GM12878 (cell line): Measurements from ENCODE around the gene RAI14. TPM values are rescaled to one million over a fixed set of nuclear protein-coding genes. Genes with fewer than 3 reads are reported as not detected.

Experiments used
- ATAC-seq: fragments of 200-7000 bp; cut with Tn5 transposase; 3 replicates; pipeline ENCODE4 v1.9.1; 2020; ENCODE audit warnings: mild to moderate bottlenecking, moderate library complexity
- BruUV-seq: library from RNA; stranded (reverse); fragments of 400-500 nt; replicated peaks from 2 replicates; lab custom pipeline; 2021; lab: Mats Ljungman, UMichigan
- CTCF ChIA-PET: fragments of 300-600 bp; sonication (Branson Sonifier 250); formaldehyde crosslinking; extraction: SDS; loops from one replicate; lab custom pipeline; 2021; ENCODE audit warnings: inconsistent platforms; lab: Yijun Ruan, JAX
- POLR2A ChIA-PET: fragments of 350-600 bp; formaldehyde crosslinking; extraction: SDS; loops from one replicate; lab custom pipeline; 2021; ENCODE audit warnings: inconsistent platforms; lab: Charles Lee
- RAD21 ChIA-PET: fragments of 300-600 bp; sonication (Branson Sonifier 250); formaldehyde crosslinking; loops from one replicate; lab custom pipeline; 2023; ENCODE audit warnings: antibody characterized with exemption; ENCODE audit not compliant: unreplicated experiment; lab: Charles Lee
- SMC1A ChIA-PET: fragments of 300-600 bp; sonication (Branson Sonifier 250); formaldehyde crosslinking; loops from one replicate; lab custom pipeline; 2023; ENCODE audit not compliant: unreplicated experiment, uncharacterized antibody; lab: Charles Lee
- DNase-seq: peaks from one replicate; pipeline ENCODE4 v3.0.0-alpha.2; 2011; ENCODE audit warnings: low read depth, low spot score
- FAIRE-seq: peaks from 3 replicates; lab custom pipeline; 2011; peaks lifted over from hg19 to GRCh38; lab: Jason Lieb, UNC
- H2AFZ ChIP-seq: 2 replicates; pipeline ENCODE4 v1.6.0; 2011; ENCODE audit warnings: low read depth, low read length, control low read depth; ENCODE audit not compliant: control insufficient read depth
- H3K27ac ChIP-seq: 2 replicates; pipeline ENCODE4 v1.5.1; 2011; ENCODE audit warnings: control low read depth; ENCODE audit not compliant: control insufficient read depth, insufficient read depth
- H3K27me3 ChIP-seq, 2 experiments: replicated peaks in 1 of 2; 2 replicates each; pipeline versions ENCODE4 v1.6.0 to v1.6.1; 2011; ENCODE audit warnings: low read length in 1 of 2; ENCODE audit not compliant: control insufficient read depth in 2 of 2, insufficient read depth in 2 of 2
- H3K36me3 ChIP-seq, 2 experiments: 2 replicates each; pipeline ENCODE4 v1.5.1; 2011; ENCODE audit warnings: low read length in 1 of 2; ENCODE audit not compliant: control insufficient read depth in 2 of 2, insufficient read depth in 2 of 2
- H3K4me1 ChIP-seq: 2 replicates; pipeline ENCODE4 v1.6.1; 2011; ENCODE audit warnings: mild to moderate bottlenecking, low read length, moderate library complexity, mixed read lengths; ENCODE audit not compliant: control insufficient read depth, insufficient read depth
- H3K4me2 ChIP-seq: 2 replicates; pipeline ENCODE4 v1.6.0; 2011; ENCODE audit warnings: control low read depth; ENCODE audit not compliant: control insufficient read depth, insufficient read depth
- H3K4me3 ChIP-seq: fragments of 200-600 bp; sonication (generic); 2 replicates; pipeline ENCODE4 v1.5.1; 2016
- H3K79me2 ChIP-seq: 2 replicates; pipeline ENCODE4 v1.6.0; 2011; ENCODE audit warnings: low read length; ENCODE audit not compliant: control insufficient read depth, insufficient read depth
- H3K9ac ChIP-seq: 2 replicates; pipeline ENCODE4 v1.8.0; 2011; ENCODE audit warnings: low read length, control low read depth, mixed read lengths; ENCODE audit not compliant: control insufficient read depth, insufficient read depth
- H3K9me3 ChIP-seq: replicated peaks from 3 replicates; pipeline ENCODE4 v1.5.1; 2011; ENCODE audit warnings: mild to moderate bottlenecking, low read length; ENCODE audit not compliant: control insufficient read depth, insufficient read depth
- H4K20me1 ChIP-seq: 2 replicates; pipeline ENCODE4 v1.6.0; 2011; ENCODE audit not compliant: control insufficient read depth, insufficient read depth
- ATF7 ChIP-seq: fragments of 450-650 bp; IDR thresholded peaks from 2 replicates; pipeline ENCODE4 v1.6.1; 2016; ENCODE audit warnings: low read depth, mild to moderate bottlenecking
- BCL3 ChIP-seq: IDR thresholded peaks from 2 replicates; pipeline ENCODE4 v1.6.1; 2011; ENCODE audit warnings: borderline replicate concordance, low read depth, mild to moderate bottlenecking, moderate library complexity, low read length; ENCODE audit not compliant: insufficient read depth, poor library complexity, severe bottlenecking
- CBFB ChIP-seq: IDR thresholded peaks from 2 replicates; pipeline ENCODE4 v1.6.1; 2016; ENCODE audit warnings: antibody characterized with exemption, low read depth
- EGR1 ChIP-seq, 2 experiments: IDR thresholded peaks; 1 replicate in 1 of 2; 2 replicates in 1 of 2; pipeline ENCODE4 v1.6.1; 2011 to 2012; ENCODE audit warnings: low read depth in 2 of 2, low read length in 2 of 2, borderline replicate concordance in 1 of 2, mild to moderate bottlenecking in 1 of 2, moderate library complexity in 1 of 2
- FOXM1 ChIP-seq: IDR thresholded peaks from 2 replicates; pipeline ENCODE4 v1.6.1; 2012; ENCODE audit warnings: low read depth, mild to moderate bottlenecking, inconsistent platforms, low read length, moderate library complexity
- HSF1 ChIP-seq: fragments of 150-350 bp; IDR thresholded peaks from 2 replicates; pipeline ENCODE4 v1.6.1; 2014; ENCODE audit warnings: mild to moderate bottlenecking, low read depth, low read length
- KAT2A ChIP-seq: conservative IDR thresholded peaks from 2 replicates; pipeline ENCODE4 v1.6.1; 2011; ENCODE audit warnings: low read depth, low read length; ENCODE audit not compliant: control insufficient read depth
- MYB ChIP-seq: fragments of 150-350 bp; IDR thresholded peaks from 2 replicates; pipeline ENCODE4 v1.6.1; 2014; ENCODE audit warnings: mild to moderate bottlenecking, low read depth, low read length, borderline replicate concordance
- PML ChIP-seq: IDR thresholded peaks from 2 replicates; pipeline ENCODE4 v1.6.1; 2012; ENCODE audit warnings: low read length, inconsistent platforms
- WGBS: methylation state at CpG from one replicate; pipeline ENCODE4 v1.1.6; 2016; ENCODE audit warnings: low lambda C conversion rate; ENCODE audit not compliant: insufficient replicate concordance, insufficient coverage; ENCODE audit errors: missing lambda C conversion rate; 5-methylcytosine and 5-hydroxymethylcytosine counted together
- in situ Hi-C: fragments of 300-500 bp; cut with MboI; formaldehyde crosslinking; loops from 9 replicates; pipeline ENCODE4 v1.14.3; 2018; ENCODE audit warnings: mixed read lengths
- intact Hi-C: fragments of 100-400 bp; cut with micrococcal nuclease; formaldehyde crosslinking; loops from one replicate; pipeline ENCODE4 v1.14.2; 2022; ENCODE audit not compliant: unreplicated experiment
- polyA plus RNA-seq, 11 experiments: library from polyadenylated mRNA; depleted of rRNA in 4 of 11; unstranded in 6 of 11; stranded (reverse) in 5 of 11; fragments of >200 nt; fragmentation: Nextera tagmentation in 4 of 11; fragmentation: Illumina TruSeq in 1 of 11; extraction: Ambion mirVana in 4 of 11; extraction: Trizol in 1 of 11; gene quantifications; 1 replicate in 1 of 11; 2 replicates in 10 of 11; pipeline versions ENCODE4 v1.2.1 to v1.2.3, GENCODE V29; 2011 to 2016; ENCODE audit warnings: inconsistent platforms in 2 of 11, missing spikeins in 2 of 11, low read depth in 1 of 11
- total RNA-seq, 4 experiments: library from RNA; depleted of rRNA in 3 of 4; stranded (reverse); fragments of >200 nt in 3 of 4; fragmentation: Illumina TruSeq in 1 of 4; extraction: Trizol in 1 of 4; gene quantifications; 2 replicates each; pipeline versions ENCODE4 v1.2.1 to v1.2.3, GENCODE V29; 2013 to 2021
- TF ChIP-seq, protein P1 (sequence below): IDR thresholded peaks from 2 replicates; pipeline ENCODE4 v1.6.1; 2012; ENCODE audit warnings: mild to moderate bottlenecking, low read depth, low read length
- TF ChIP-seq, protein P2 (sequence below): fragments of 450-650 bp; formaldehyde crosslinking; IDR thresholded peaks from 2 replicates; pipeline ENCODE4 v1.4.0; 2022; ENCODE audit warnings: mild to moderate bottlenecking, moderate library complexity

The RAI14 gene
- total and polyA plus RNA-seq, 10 of the 15 experiments (the other 5 are each of a cell fraction or from before 2014, with no cell fraction given): 0.18 to 4.6 (median 1.9) TPM

DNA sequence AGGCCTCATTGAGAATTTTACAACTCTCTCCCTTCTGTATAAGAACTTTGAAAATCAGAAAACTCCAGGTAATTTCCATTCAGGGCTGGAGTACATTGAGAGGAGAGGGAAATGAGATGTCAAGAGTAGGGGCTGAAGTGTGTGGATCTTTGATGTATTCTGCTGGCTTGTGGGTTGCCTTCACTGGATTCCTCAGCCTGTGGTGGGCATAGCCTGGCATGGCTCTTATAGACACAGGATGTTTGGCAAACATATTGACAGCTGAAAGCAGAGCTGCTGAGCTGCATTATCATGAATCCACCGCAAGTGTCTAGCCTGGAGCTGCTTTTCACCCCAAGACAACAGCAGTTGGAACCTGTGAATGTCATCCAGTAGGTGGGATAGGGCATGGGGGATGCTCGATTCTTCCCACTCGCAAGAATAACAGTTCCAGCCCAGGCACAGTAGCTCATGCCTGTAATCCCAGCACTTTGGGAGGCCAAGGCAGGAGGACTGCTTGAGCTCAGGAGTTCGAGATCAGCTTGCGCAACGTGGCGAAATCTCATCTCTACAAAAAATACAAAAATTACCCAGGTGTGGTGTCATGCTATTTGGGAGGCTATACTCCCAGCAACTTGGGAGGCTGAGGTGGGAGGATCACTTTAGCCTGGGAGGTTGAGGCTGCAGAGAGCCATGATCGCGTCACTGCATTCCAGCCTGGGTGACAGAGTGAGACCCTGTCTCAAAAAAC is 146.9 kb downstream of the RAI14 start:
- Histone ChIP-seq H2AFZ (no peak overlapping the region), H3K79me2 (no peaks in the 10 kb centered on the region), H3K27ac (no peak overlapping the region), H3K9ac (no peak overlapping the region), H3K9me3 (no peaks in the 10 kb centered on the region), H3K4me2 (no peak overlapping the region), H4K20me1 (no peaks in the 10 kb centered on the region), H3K4me1 (no peaks in the 10 kb centered on the region), H3K4me3 (no peak overlapping the region), H3K36me3 (no peaks in the 10 kb centered on the region), H3K27me3 (peaks cover 0 to 2% of the 10 kb centered on the region in 2 experiments; a peak in 1 of 4 replicates)
- DNase-seq (no peak), ATAC-seq (no peak), FAIRE-seq (no peak)
- intact Hi-C loops: no loop called here
- ChIA-PET CTCF (interaction anchor here (1.0 kb wide), 1 partner anchor 15 kb away, joined by 3 read pairs; no protein-coding TSS in a partner anchor), RAD21 (no interaction called here), SMC1A (interaction anchor here (1.2 to 1.6 kb wide), 2 partner anchors 11 to 35 kb away, joined by 3 to 5 read pairs; no protein-coding TSS in a partner anchor), POLR2A (no interaction called here)
- no TSS peak for BruUV-seq
- WGBS: 54% methylated on average over 9 of the region's 9 CpGs
- in situ Hi-C loops: no loop called here
- TF ChIP-seq, protein P1, sequence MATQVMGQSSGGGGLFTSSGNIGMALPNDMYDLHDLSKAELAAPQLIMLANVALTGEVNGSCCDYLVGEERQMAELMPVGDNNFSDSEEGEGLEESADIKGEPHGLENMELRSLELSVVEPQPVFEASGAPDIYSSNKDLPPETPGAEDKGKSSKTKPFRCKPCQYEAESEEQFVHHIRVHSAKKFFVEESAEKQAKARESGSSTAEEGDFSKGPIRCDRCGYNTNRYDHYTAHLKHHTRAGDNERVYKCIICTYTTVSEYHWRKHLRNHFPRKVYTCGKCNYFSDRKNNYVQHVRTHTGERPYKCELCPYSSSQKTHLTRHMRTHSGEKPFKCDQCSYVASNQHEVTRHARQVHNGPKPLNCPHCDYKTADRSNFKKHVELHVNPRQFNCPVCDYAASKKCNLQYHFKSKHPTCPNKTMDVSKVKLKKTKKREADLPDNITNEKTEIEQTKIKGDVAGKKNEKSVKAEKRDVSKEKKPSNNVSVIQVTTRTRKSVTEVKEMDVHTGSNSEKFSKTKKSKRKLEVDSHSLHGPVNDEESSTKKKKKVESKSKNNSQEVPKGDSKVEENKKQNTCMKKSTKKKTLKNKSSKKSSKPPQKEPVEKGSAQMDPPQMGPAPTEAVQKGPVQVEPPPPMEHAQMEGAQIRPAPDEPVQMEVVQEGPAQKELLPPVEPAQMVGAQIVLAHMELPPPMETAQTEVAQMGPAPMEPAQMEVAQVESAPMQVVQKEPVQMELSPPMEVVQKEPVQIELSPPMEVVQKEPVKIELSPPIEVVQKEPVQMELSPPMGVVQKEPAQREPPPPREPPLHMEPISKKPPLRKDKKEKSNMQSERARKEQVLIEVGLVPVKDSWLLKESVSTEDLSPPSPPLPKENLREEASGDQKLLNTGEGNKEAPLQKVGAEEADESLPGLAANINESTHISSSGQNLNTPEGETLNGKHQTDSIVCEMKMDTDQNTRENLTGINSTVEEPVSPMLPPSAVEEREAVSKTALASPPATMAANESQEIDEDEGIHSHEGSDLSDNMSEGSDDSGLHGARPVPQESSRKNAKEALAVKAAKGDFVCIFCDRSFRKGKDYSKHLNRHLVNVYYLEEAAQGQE: no peak
- TF ChIP-seq FOXM1 (no peak), PML (no peak), CBFB (no peak), ATF7 (no peak), EGR1 (IDR thresholded peaks at IDR 0.05; ENCODE audit: borderline replicate concordance in 1 of 2, low read depth in 2 of 2, low read length in 2 of 2) (no peak), HSF1 (no peak), BCL3 (no peak), MYB (no peak), KAT2A (no peak)
- TF ChIP-seq, protein P2, sequence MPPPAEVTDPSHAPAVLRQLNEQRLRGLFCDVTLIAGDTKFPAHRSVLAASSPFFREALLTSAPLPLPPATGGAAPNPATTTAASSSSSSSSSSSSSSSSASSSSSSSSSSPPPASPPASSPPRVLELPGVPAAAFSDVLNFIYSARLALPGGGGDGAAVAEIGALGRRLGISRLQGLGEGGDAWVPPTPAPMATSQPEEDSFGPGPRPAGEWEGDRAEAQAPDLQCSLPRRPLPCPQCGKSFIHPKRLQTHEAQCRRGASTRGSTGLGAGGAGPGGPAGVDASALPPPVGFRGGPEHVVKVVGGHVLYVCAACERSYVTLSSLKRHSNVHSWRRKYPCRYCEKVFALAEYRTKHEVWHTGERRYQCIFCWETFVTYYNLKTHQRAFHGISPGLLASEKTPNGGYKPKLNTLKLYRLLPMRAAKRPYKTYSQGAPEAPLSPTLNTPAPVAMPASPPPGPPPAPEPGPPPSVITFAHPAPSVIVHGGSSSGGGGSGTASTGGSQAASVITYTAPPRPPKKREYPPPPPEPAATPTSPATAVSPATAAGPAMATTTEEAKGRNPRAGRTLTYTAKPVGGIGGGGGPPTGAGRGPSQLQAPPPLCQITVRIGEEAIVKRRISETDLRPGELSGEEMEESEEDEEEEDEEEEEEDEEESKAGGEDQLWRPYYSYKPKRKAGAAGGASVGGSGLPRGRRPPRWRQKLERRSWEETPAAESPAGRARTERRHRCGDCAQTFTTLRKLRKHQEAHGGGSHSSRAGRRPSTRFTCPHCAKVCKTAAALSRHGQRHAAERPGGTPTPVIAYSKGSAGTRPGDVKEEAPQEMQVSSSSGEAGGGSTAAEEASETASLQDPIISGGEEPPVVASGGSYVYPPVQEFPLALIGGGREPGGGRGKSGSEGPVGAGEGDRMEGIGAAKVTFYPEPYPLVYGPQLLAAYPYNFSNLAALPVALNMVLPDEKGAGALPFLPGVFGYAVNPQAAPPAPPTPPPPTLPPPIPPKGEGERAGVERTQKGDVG (CRISPR knock-in tag): no peak
